Measurements from ENCODE around the gene GLOD5. TPM values are rescaled to one million over a fixed set of nuclear protein-coding genes. Genes with fewer than 3 reads are reported as not detected.
A peak's percentile ranks its signal among the peaks of the same experiment; 100 is the strongest.

GLOD5 gene
- total RNA-seq, 4 donors from 2014 or later: not detected

- peak; percentile 96 for DNase-seq (ENCODE audit: extremely low spot score)
- Histone ChIP-seq H3K9me3 (no peaks in the 10 kb centered on the region), H3K27me3 (no peaks in the 10 kb centered on the region), H3K4me1 (peaks cover 0 to 7% (median 4%) of the 10 kb centered on the region in 4 donors), H3K4me3 (peak overlapping the region; percentile 57 to 77 (median 58)), H3K36me3 (no peaks in the 10 kb centered on the region), H3K27ac (replicated peaks in 1 of 4) (peak overlapping the region; percentile 77 to 90 (median 85))
- TF ChIP-seq POLR2AphosphoS5 (IDR thresholded peaks at IDR 0.05) (peak; percentile 78 to 86), CTCF (IDR thresholded peaks at IDR 0.05) (no peak), POLR2A (IDR thresholded peaks at IDR 0.05; ENCODE audit: low read depth) (peak; percentile 26)
- intact Hi-C loops (cut with DNase I): loop anchor here (2.0 kb wide), 1 partner anchor 65 kb away; the partner anchor contains the start of gene HDAC6
- WGBS: 37% methylated on average over 31 of the region's 48 CpGs
Measured at GRCh38 chrX:48737213-48737938, 24.2 kb upstream of the GLOD5 start.

GRCh38 chrX:48737940-48738339, 23.6 kb upstream of the GLOD5 start:
- WGBS: 58% methylated on average over 7 of the region's 7 CpGs
- Histone ChIP-seq H3K27ac (replicated peaks in 1 of 4) (peak overlapping the region; percentile 77 to 90 (median 85)), H3K36me3 (no peaks in the 10 kb centered on the region), H3K27me3 (no peaks in the 10 kb centered on the region), H3K9me3 (no peaks in the 10 kb centered on the region), H3K4me1 (peaks cover 0 to 7% (median 4%) of the 10 kb centered on the region in 4 donors), H3K4me3 (peak overlapping the region; percentile 57 to 77 (median 58))
- intact Hi-C loops (cut with DNase I): loop anchor here (2.0 kb wide), 1 partner anchor 65 kb away; the partner anchor contains the start of gene HDAC6
- no peak for TF ChIP-seq POLR2A (IDR thresholded peaks at IDR 0.05; ENCODE audit: low read depth)
- TF ChIP-seq CTCF (IDR thresholded peaks at IDR 0.05): no peak
- no peak for TF ChIP-seq EP300 (IDR thresholded peaks at IDR 0.05)
- TF ChIP-seq POLR2AphosphoS5 (IDR thresholded peaks at IDR 0.05): no peak
- no peak for DNase-seq (ENCODE audit: extremely low spot score)

GRCh38 chrX:48741834-48742233, 19.7 kb upstream of the GLOD5 start:
- no peak for TF ChIP-seq POLR2AphosphoS5 (IDR thresholded peaks at IDR 0.05)
- no peak for TF ChIP-seq EP300 (IDR thresholded peaks at IDR 0.05)
- no peak for TF ChIP-seq CTCF (IDR thresholded peaks at IDR 0.05)
- no peak for TF ChIP-seq POLR2A (IDR thresholded peaks at IDR 0.05; ENCODE audit: low read depth)
- Histone ChIP-seq H3K9me3 (no peaks in the 10 kb centered on the region), H3K36me3 (no peaks in the 10 kb centered on the region), H3K4me3 (no peak overlapping the region), H3K4me1 (peaks cover 0 to 7% (median 0%) of the 10 kb centered on the region in 4 donors), H3K27ac (replicated peaks in 1 of 4) (no peak overlapping the region), H3K27me3 (no peaks in the 10 kb centered on the region)
- intact Hi-C loops (cut with DNase I): no loop called here
- DNase-seq (ENCODE audit: extremely low spot score): no peak
- 92% methylated on average over 8 of the region's 8 CpGs for WGBS

- no peaks in the 10 kb centered on the region for H3K9me3 ChIP-seq
- no peaks in the 10 kb centered on the region for H3K36me3 ChIP-seq
- TF ChIP-seq POLR2AphosphoS5 (IDR thresholded peaks at IDR 0.05): no peak
- no peak for TF ChIP-seq CTCF (IDR thresholded peaks at IDR 0.05)
- TF ChIP-seq POLR2A (IDR thresholded peaks at IDR 0.05; ENCODE audit: low read depth): no peak
- TF ChIP-seq EP300 (IDR thresholded peaks at IDR 0.05): no peak
- intact Hi-C loops (cut with DNase I): no loop called here
- WGBS: 83% methylated on average over 4 of the region's 4 CpGs
- no peaks in the 10 kb centered on the region for H3K4me1 ChIP-seq
- H3K4me3 ChIP-seq: no peak overlapping the region
- no peak for DNase-seq (ENCODE audit: extremely low spot score)
- no peak overlapping the region for H3K27ac ChIP-seq (replicated peaks in 1 of 4)
- no peaks in the 10 kb centered on the region for H3K27me3 ChIP-seq
Measured at GRCh38 chrX:48745222-48745621, 16.3 kb upstream of the GLOD5 start.
